Measurements from ENCODE around the gene C2. TPM values are rescaled to one million over a fixed set of nuclear protein-coding genes. Genes with fewer than 3 reads are reported as not detected.
A peak's percentile ranks its signal among the peaks of the same experiment; 100 is the strongest.

C2 gene
- total RNA-seq, 2 donors from 2014 or later: 0.58 to 4.7 TPM

DNA sequence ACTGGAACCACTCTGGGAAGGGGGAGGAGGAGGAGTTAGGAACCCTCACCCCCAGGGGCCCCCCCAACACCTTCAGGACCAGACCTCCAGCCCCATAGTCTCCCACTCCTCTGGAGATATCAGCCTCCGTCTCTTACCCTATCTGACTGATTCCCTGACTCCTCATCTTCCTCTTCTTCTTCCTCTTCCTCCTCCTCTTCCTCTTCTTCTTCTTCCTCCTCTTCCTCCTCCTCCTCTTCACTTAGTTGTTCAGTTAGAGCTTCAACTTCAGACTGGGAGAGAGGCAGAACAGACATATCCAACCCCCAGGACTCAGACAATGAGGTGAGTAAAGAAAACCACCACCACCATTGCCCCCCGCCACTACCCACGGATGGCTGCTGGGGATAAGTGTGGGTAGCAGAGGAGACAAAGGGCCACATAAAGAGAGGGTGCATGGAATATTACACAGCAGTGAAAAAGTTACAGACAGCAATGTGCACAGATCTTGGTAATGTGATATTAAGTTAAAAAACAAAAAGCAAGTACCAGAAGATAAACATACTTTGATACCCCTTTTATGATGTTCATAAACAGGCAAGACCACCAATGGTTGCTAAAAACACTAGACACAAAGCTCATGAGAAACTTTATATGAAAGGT, 38.1 kb upstream of the C2 start:
- H3K4me3 Mint-ChIP-seq: no peak overlapping the region
- peaks cover 5% of the 10 kb centered on the region for H3K4me1 Mint-ChIP-seq
- H3K27me3 Mint-ChIP-seq: no peaks in the 10 kb centered on the region
- no peaks in the 10 kb centered on the region for H3K9me3 Mint-ChIP-seq
- H3K36me3 Mint-ChIP-seq (ENCODE audit: low read depth): peaks cover 79% of the 10 kb centered on the region
- H3K27ac Mint-ChIP-seq: no peak overlapping the region
- ATAC-seq (replicated peaks): no peak

GRCh38 chr6:31892821-31893220, 34.7 kb upstream of the C2 start:
- no peak for ATAC-seq (replicated peaks)

DNA sequence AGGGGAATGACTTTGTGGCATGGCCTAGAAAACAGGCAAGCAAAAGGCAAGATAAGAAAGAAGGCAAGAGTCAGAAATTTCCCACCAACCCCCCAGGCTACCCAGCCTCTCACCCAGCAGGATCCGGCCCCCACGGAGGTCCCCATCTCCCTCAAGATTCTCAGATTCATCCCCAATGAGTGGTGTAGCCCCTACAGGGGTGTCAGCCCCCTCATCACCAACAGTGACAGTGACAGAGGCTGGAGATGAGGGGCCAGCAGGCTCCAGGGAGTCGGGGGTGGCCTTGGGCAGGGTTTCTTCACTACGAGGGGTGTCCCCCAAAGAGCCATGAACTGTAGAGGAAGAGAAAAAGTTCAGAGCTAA, 31.0 kb upstream of the C2 start:
- Mint-ChIP-seq H3K4me1 (peaks cover 21% of the 10 kb centered on the region), H3K9me3 (no peaks in the 10 kb centered on the region), H3K27me3 (no peaks in the 10 kb centered on the region), H3K4me3 (peak overlapping the region; percentile 85), H3K27ac (peak overlapping the region; percentile 88), H3K36me3 (ENCODE audit: low read depth) (peaks cover 71% of the 10 kb centered on the region)
- ATAC-seq (replicated peaks): no peak

More at GRCh38 chr6:31892821-31893220, 34.7 kb upstream of the C2 start:
- Mint-ChIP-seq H3K27me3 (no peaks in the 10 kb centered on the region), H3K4me1 (peaks cover 12% of the 10 kb centered on the region), H3K27ac (peak overlapping the region; percentile 36), H3K9me3 (no peaks in the 10 kb centered on the region), H3K36me3 (ENCODE audit: low read depth) (peaks cover 72% of the 10 kb centered on the region), H3K4me3 (no peak overlapping the region)

DNA sequence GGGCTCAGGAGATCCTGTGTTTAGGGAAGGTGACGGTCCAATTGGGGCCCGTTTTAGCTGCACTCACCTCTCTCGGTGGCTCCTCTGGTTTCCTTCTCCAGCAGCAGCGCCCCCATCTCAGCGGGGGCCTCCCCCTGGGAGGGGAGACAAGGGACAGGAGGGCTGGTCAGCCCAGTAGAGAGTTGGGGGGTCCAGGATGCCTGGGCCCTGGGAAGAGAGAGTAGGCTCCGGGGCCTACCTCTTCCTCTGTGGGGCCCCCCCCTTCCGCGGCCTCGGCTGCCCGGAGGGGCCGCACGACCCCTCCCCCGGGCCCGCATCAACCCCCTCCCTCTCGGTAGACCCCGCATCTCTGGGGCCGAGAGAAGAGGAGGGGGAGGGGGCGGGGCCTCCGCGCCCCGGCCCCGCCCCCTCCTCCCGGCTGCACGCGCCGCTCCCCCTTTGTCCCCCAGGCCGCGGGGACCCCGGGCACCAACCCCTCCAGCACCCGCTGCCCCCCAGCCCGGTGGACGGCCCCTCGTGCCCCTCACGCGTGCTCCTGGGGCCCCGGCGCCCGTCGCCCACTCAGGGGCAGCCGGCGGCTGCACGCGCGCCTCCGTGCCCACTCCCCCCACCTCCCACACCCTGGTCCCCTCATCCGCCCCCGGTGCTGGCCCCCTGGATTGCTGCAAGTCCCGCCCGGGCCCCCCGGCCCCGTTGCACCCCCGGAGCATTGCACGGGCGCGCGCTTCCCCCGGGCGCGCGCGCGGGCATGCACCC, 30.5 kb upstream of the C2 start:
- no peaks in the 10 kb centered on the region for H3K9me3 Mint-ChIP-seq
- H3K4me1 Mint-ChIP-seq: peaks cover 21% of the 10 kb centered on the region
- no peaks in the 10 kb centered on the region for H3K27me3 Mint-ChIP-seq
- peak; percentile 2 for ATAC-seq (replicated peaks)
- peak overlapping the region; percentile 88 for H3K27ac Mint-ChIP-seq
- peak overlapping the region; percentile 93 for H3K4me3 Mint-ChIP-seq
- peaks cover 66% of the 10 kb centered on the region for H3K36me3 Mint-ChIP-seq (ENCODE audit: low read depth)

- peak; percentile 77 for ATAC-seq (replicated peaks)
- no peaks in the 10 kb centered on the region for H3K9me3 Mint-ChIP-seq
- peaks cover 27% of the 10 kb centered on the region for H3K4me1 Mint-ChIP-seq
- H3K27me3 Mint-ChIP-seq: no peaks in the 10 kb centered on the region
- peak within 1 kb of the TSS; percentile 93 for H3K4me3 Mint-ChIP-seq
- H3K27ac Mint-ChIP-seq: peak within 1 kb of the TSS; percentile 89
- H3K36me3 Mint-ChIP-seq (ENCODE audit: low read depth): peaks cover 58% of the 10 kb centered on the region
These were observed 29.7 kb upstream of the C2 start, which contains the start of gene EHMT2 for GRCh38 chr6:31897612-31898382. EHMT2 (minus strand) TSS chr6:31897698; CDS start chr6:31897677, 21 bp downstream.

DNA sequence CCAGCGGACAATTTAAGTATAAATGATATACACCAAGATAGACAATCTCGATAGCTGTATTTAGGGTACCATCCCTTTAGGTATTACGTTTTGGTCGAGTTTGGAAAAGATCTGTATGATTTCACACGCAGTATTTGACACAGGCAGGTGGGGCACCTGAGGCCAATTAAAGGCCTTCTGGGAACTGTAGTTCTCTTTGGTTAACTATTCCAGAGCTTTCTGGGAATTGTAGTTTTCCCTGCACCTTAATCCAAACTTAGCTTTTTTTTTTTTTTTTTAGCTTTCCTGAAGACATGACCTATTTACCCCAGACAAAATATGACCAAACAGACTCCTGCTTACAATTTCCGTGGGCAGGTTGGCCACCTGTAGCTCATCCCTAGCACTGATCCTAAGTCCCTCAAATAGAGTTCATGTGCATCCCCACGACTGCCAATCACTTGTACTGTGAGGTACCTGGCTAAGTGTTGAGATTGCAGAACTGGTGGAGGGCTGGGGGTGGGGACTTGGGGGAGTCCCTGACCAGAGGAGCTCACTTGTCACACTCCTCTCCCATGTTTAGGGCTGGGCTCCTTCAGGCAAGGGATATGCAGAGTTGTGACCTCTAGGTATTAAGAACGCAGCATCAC, 29.0 kb upstream of the C2 start:
- Mint-ChIP-seq H3K27me3 (no peaks in the 10 kb centered on the region), H3K36me3 (ENCODE audit: low read depth) (peaks cover 51% of the 10 kb centered on the region)
- ATAC-seq (replicated peaks): peak; percentile 10

GRCh38 chr6:31899215-31899614, 28.3 kb upstream of the C2 start:
- Mint-ChIP-seq H3K4me3 (peak overlapping the region; percentile 93), H3K27me3 (no peaks in the 10 kb centered on the region), H3K9me3 (no peaks in the 10 kb centered on the region), H3K27ac (peak overlapping the region; percentile 89), H3K36me3 (ENCODE audit: low read depth) (peaks cover 45% of the 10 kb centered on the region), H3K4me1 (peaks cover 31% of the 10 kb centered on the region)
- ATAC-seq (replicated peaks): no peak

More for the DNA sequence above, 29.0 kb upstream of the C2 start:
- Mint-ChIP-seq H3K4me1 (peaks cover 31% of the 10 kb centered on the region), H3K4me3 (peak overlapping the region; percentile 93), H3K27ac (peak overlapping the region; percentile 89), H3K9me3 (no peaks in the 10 kb centered on the region)

DNA sequence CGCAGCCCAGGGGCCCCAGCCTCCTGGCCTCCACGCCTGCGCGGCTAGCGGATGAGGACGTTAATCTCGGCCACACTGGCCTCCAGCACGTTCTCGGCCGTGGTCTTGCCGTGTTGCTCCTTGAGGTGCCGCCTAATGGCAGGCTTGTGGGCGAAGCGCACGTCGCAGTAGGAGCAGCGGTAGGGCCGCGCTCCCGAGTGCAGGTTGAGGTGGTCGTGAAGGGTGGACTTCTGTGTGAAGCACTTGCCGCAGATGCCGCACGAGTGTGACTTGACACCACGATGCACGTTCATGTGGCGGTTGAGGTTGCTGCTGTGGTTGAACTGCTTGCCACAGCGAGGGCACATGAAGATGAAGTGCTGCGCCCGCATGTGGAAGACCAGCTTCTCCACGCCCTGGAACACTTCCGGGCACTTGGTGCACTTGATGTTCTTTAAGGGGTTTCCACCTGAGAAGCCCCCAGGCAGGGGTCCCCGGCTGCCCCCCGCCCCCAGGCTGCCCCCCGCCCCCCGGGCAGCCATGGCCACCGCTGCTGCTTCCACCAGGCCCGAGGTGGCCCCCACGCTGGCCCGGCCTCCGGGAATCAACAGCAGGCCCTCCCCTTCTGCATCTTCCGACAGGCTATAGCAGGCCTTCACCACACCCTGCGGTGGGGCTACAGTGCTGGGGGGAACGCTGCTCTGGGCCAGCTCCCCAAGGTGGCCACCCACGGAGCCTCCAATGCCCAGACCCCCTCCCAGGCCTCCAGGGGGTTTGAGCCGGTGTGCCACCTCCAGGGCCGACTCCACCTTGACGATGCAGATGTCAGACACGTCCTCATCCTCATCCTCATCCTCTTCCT, 27.4 kb upstream of the C2 start:
- Mint-ChIP-seq H3K36me3 (ENCODE audit: low read depth) (peaks cover 37% of the 10 kb centered on the region), H3K9me3 (no peaks in the 10 kb centered on the region), H3K4me3 (peak overlapping the region; percentile 93), H3K27me3 (no peaks in the 10 kb centered on the region), H3K27ac (no peak overlapping the region), H3K4me1 (peaks cover 31% of the 10 kb centered on the region)
- ATAC-seq (replicated peaks): no peak

DNA sequence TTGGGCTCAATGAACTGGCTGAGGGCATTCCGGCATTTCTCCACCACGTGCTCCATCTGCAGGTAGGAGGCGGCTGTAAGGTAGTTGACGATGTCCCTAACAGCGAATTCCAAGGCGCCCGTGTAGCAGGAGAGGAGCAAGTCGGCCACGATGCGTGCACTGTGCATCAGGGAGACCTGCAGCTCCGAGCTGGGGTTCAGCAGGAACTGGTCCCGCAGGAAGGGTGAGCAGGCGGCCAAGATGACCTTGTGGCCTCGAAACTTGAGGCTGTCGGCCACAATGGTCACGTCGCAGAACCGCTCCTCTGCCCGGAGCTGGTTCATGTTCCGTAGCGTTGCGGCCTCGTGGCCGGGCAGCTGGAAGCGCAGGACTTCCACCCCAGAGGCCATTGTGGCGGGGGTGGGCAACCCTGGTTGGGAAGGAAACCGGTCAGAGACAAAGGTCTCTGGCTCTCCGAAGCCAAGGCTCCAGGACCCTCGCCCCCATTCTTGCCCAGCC, 26.6 kb upstream of the C2 start:
- Mint-ChIP-seq H3K27me3 (no peaks in the 10 kb centered on the region), H3K27ac (no peak overlapping the region), H3K9me3 (no peaks in the 10 kb centered on the region), H3K4me3 (peak overlapping the region; percentile 40), H3K36me3 (ENCODE audit: low read depth) (peaks cover 28% of the 10 kb centered on the region), H3K4me1 (peaks cover 26% of the 10 kb centered on the region)
- no peak for ATAC-seq (replicated peaks)

DNA sequence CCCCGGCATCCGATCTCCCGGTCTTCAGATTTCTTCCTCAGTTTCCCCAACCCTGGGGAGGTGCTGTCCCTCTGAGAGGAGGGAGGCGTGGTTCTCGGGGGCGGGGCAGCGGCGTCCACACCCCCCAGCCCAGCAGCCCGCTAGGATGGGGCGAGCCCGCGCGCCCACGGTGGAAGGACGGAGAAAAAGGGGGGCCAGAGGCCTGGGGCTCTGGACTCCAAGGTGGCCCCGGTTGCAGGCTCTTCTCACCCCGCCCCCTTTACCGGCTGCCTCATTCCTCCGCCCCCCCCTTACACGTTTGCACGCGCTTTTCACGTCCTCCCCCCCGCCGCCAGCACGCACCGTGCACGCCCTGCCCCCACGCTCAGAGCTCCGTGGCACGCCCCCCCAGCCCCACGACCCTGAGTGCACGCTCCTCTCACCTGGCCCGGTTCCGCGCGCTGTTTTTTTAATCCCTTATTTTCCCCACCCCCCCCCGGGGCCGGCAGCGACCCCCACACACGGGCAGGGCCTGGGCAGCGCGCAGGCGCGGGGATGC, 26.0 kb upstream of the C2 start:
- no peak for ATAC-seq (replicated peaks)
- Mint-ChIP-seq H3K9me3 (no peaks in the 10 kb centered on the region), H3K36me3 (ENCODE audit: low read depth) (peaks cover 23% of the 10 kb centered on the region), H3K27me3 (peaks cover 4% of the 10 kb centered on the region), H3K4me3 (peak overlapping the region; percentile 80), H3K27ac (peak overlapping the region; percentile 72), H3K4me1 (peaks cover 25% of the 10 kb centered on the region)

DNA sequence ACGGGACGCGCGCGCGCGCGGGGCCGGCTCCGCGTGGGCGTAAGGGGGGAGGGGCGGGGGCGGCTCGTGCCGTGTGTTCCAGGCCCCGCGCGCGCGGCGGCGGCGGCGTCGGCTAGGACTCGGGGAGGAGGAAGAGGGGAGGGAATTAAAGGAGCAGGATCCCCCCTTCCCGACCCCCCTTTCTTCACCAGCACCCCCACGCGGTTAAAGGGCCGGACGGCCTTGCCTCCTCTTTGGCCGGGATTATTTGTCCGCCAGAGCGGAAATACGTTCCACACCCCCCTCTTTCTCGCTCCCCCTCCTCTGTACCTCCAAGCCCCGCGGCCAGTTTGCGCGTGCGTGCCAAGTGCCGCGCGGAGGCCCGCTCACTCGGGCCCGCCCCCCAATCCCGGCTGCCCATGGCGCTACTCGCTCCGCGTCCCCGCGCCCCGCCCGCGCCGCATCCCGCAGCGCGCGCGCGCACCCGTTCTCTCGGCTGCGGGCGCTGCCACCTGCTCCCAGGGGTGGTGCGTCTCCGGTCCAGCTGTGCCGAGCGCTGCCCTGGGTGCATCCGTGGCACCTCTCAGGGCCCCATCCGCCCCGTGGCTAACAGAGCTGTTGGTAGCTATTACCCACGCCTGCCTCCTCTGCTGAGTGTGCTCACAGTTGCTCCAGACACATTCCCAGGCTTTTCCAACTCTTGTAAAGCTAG, 25.4 kb upstream of the C2 start, which contains the start of gene ZBTB12:
ZBTB12 (minus strand) TSS at position 134 of the 691 bp plus-strand sequence. CDS start 781 bp downstream, outside the sequence.
- peaks cover 23% of the 10 kb centered on the region for H3K4me1 Mint-ChIP-seq
- H3K36me3 Mint-ChIP-seq (ENCODE audit: low read depth): peaks cover 20% of the 10 kb centered on the region
- peaks cover 4% of the 10 kb centered on the region for H3K27me3 Mint-ChIP-seq
- peak; percentile 69 for ATAC-seq (replicated peaks)
- peak within 1 kb of the TSS; percentile 72 for H3K27ac Mint-ChIP-seq
- no peaks in the 10 kb centered on the region for H3K9me3 Mint-ChIP-seq
- peak within 1 kb of the TSS; percentile 80 for H3K4me3 Mint-ChIP-seq

- Mint-ChIP-seq H3K9me3 (no peaks in the 10 kb centered on the region), H3K27me3 (peaks cover 4% of the 10 kb centered on the region), H3K4me3 (no peak overlapping the region), H3K36me3 (ENCODE audit: low read depth) (peaks cover 7% of the 10 kb centered on the region), H3K4me1 (peaks cover 22% of the 10 kb centered on the region), H3K27ac (no peak overlapping the region)
- no peak for ATAC-seq (replicated peaks)
These were observed 23.6 kb upstream of the C2 start for GRCh38 chr6:31903957-31904356.

GRCh38 chr6:31905041-31905440, 22.5 kb upstream of the C2 start:
- H3K9me3 Mint-ChIP-seq: no peaks in the 10 kb centered on the region
- H3K27me3 Mint-ChIP-seq: peaks cover 4% of the 10 kb centered on the region
- H3K36me3 Mint-ChIP-seq (ENCODE audit: low read depth): no peaks in the 10 kb centered on the region
- no peak for ATAC-seq (replicated peaks)
- no peak overlapping the region for H3K27ac Mint-ChIP-seq
- H3K4me1 Mint-ChIP-seq: peaks cover 14% of the 10 kb centered on the region
- no peak overlapping the region for H3K4me3 Mint-ChIP-seq

All from activated T-helper 17 cell treated with anti-CD3 and anti-CD28 coated beads, Interleukin-2, amount 50 U/mL, for 72 hours (primary cell).